Cardiac muscle cell (in vitro differentiated cells and primary cell): ENCODE measurements around the gene CFAP61. TPM values are rescaled to one million over a fixed set of nuclear protein-coding genes. Genes with fewer than 3 reads are reported as not detected.
"Not testable (repeated sequence)": the region's sequence is repeated elsewhere in the genome, so short reads cannot be mapped to it uniquely, and the experiment has no call there.

Source experiments
- DNase-seq, 2 donors: peaks; one replicate each; pipeline versions ENCODE4 v3.0.0 to v3.0.0-alpha.2; 2010 to 2017; ENCODE audit warnings: low read depth in 1 of 2, low spot score in 1 of 2
- H3K27ac ChIP-seq: fragments of 200-600 bp; sonication (generic); 2 replicates; pipeline ENCODE4 v1.5.1; 2016
- H3K27me3 ChIP-seq: fragments of 200-600 bp; sonication (generic); 2 replicates; pipeline ENCODE4 v1.6.0; 2016; ENCODE audit warnings: control low read depth
- H3K36me3 ChIP-seq: fragments of 200-600 bp; sonication (generic); 2 replicates; pipeline ENCODE4 v1.5.1; 2016; ENCODE audit warnings: control low read depth
- H3K4me1 ChIP-seq: fragments of 200-600 bp; sonication (generic); 2 replicates; pipeline ENCODE4 v1.8.1; 2017; ENCODE audit warnings: low read depth, mild to moderate bottlenecking, mixed run types
- H3K4me3 ChIP-seq: fragments of 200-600 bp; sonication (generic); 2 replicates; pipeline ENCODE4 v1.5.1; 2016; ENCODE audit warnings: mild to moderate bottlenecking
- H3K9me3 ChIP-seq: fragments of 200-600 bp; sonication (generic); 2 replicates; pipeline ENCODE4 v1.5.1; 2017; ENCODE audit warnings: low read depth, mild to moderate bottlenecking, control low read depth
- polyA plus RNA-seq: library from polyadenylated mRNA; unstranded; fragments of >200 nt; fragmentation: Nextera tagmentation; extraction: Ambion mirVana; gene quantifications from 2 replicates; pipeline ENCODE4 v1.2.1, GENCODE V29; 2016
- total RNA-seq: library from RNA; depleted of rRNA; stranded (reverse); fragments of >200 nt; gene quantifications from 2 replicates; pipeline ENCODE4 v1.2.3, GENCODE V29; 2016
- TF ChIP-seq, protein P1 (sequence below): IDR thresholded peaks from 2 replicates; pipeline ENCODE4 v1.5.1; 2012; ENCODE audit warnings: low read depth, mild to moderate bottlenecking, low read length

Gene CFAP61
- total and polyA plus RNA-seq, 2 experiments from 2014 or later: 0.44 TPM; not detected in 1

GRCh38 chr20:20103486-20103885, 51.2 kb downstream of the CFAP61 start:
- Histone ChIP-seq H3K9me3 (no peaks in the 10 kb centered on the region), H3K36me3 (no peaks in the 10 kb centered on the region), H3K4me3 (no peak overlapping the region), H3K27me3 (no peaks in the 10 kb centered on the region), H3K4me1 (no peaks in the 10 kb centered on the region), H3K27ac (no peak overlapping the region)
- no peak for DNase-seq
- TF ChIP-seq, protein P1, sequence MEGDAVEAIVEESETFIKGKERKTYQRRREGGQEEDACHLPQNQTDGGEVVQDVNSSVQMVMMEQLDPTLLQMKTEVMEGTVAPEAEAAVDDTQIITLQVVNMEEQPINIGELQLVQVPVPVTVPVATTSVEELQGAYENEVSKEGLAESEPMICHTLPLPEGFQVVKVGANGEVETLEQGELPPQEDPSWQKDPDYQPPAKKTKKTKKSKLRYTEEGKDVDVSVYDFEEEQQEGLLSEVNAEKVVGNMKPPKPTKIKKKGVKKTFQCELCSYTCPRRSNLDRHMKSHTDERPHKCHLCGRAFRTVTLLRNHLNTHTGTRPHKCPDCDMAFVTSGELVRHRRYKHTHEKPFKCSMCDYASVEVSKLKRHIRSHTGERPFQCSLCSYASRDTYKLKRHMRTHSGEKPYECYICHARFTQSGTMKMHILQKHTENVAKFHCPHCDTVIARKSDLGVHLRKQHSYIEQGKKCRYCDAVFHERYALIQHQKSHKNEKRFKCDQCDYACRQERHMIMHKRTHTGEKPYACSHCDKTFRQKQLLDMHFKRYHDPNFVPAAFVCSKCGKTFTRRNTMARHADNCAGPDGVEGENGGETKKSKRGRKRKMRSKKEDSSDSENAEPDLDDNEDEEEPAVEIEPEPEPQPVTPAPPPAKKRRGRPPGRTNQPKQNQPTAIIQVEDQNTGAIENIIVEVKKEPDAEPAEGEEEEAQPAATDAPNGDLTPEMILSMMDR: no peak

DNA sequence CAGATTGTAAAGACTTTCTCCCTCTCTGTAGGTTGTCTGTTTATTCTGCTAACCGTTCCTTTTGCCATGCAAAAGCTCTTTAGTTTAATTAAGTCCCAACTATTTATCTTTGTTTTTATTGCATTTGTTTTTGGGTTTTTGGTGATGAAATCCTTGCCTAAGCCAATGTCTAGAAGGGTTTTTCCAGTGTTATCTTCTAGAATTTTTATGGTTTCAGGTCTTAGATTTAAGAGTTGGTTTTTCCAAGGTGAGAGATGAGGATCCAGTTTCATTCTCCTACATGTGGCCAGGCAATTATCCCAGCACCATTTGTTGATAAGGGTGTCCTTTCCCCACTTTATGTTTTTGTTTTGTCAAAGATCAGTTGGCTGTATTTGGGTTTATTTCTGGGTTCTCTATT, 70.9 kb downstream of the CFAP61 start:
- DNase-seq, H3K27me3 ChIP-seq, H3K4me1 ChIP-seq, H3K36me3 ChIP-seq, H3K27ac ChIP-seq, H3K4me3 ChIP-seq, H3K9me3 ChIP-seq: not testable (repeated sequence)

- Histone ChIP-seq H3K27ac (no peak overlapping the region), H3K27me3 (no peaks in the 10 kb centered on the region), H3K9me3 (no peaks in the 10 kb centered on the region), H3K4me1 (no peaks in the 10 kb centered on the region), H3K4me3 (no peak overlapping the region), H3K36me3 (no peaks in the 10 kb centered on the region)
- TF ChIP-seq, protein P1: no peak
- DNase-seq: no peak
Measured at GRCh38 chr20:20130399-20130798, 78.1 kb downstream of the CFAP61 start.

GRCh38 chr20:20134941-20135575, 82.7 kb downstream of the CFAP61 start:
- H3K36me3 ChIP-seq: no peaks in the 10 kb centered on the region
- H3K4me1 ChIP-seq: no peaks in the 10 kb centered on the region
- no peaks in the 10 kb centered on the region for H3K9me3 ChIP-seq
- no peak overlapping the region for H3K4me3 ChIP-seq
- no peak for DNase-seq
- H3K27me3 ChIP-seq: no peaks in the 10 kb centered on the region
- no peak overlapping the region for H3K27ac ChIP-seq
- TF ChIP-seq, protein P1: no peak

GRCh38 chr20:20136313-20136712, 84.0 kb downstream of the CFAP61 start:
- Histone ChIP-seq H3K4me3 (no peak overlapping the region), H3K4me1 (no peaks in the 10 kb centered on the region), H3K9me3 (no peaks in the 10 kb centered on the region), H3K36me3 (no peaks in the 10 kb centered on the region), H3K27ac (no peak overlapping the region), H3K27me3 (no peaks in the 10 kb centered on the region)
- DNase-seq: no peak
- TF ChIP-seq, protein P1: no peak

DNA sequence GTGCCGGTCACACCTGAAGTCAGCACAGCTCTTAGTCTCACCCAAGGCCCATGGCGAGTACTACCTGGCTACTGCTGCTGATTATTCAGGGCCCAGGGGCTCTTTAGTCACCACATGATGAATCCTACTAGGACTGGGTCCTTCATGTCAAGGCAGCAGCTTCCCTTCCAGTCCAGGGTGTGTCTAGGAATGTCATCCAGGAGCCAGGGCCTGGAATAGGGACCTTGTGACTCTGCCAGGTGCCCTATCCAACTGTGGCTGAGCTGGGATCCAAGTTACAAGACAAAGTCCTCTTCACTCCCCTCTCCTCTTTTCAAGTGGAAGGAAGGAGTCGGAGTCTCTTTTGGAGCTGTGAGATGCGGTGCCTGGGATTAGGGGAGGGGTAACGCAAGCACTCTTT, 85.5 kb downstream of the CFAP61 start:
- no peaks in the 10 kb centered on the region for H3K4me1 ChIP-seq
- TF ChIP-seq, protein P1: no peak
- H3K27ac ChIP-seq: no peak overlapping the region
- no peaks in the 10 kb centered on the region for H3K36me3 ChIP-seq
- no peaks in the 10 kb centered on the region for H3K9me3 ChIP-seq
- DNase-seq: no peak
- H3K27me3 ChIP-seq: no peaks in the 10 kb centered on the region
- H3K4me3 ChIP-seq: no peak overlapping the region
